ENCODE measurements around the gene TMEM212.

Gene TMEM212

GRCh38 chr3:171862392-171862791 is 19.2 kb downstream of the TMEM212 start:
- DNase-seq = no peak

GRCh38 chr3:171862993-171863521 is 19.9 kb downstream of the TMEM212 start:
- no peak for DNase-seq

- no peak for DNase-seq
Measured at GRCh38 chr3:171863920-171864319, 20.8 kb downstream of the TMEM212 start.

- DNase-seq = no peak
Measured at GRCh38 chr3:171865191-171865865, 22.2 kb downstream of the TMEM212 start.

GRCh38 chr3:171867981-171868380 is 24.8 kb downstream of the TMEM212 start:
- no peak for DNase-seq

- no peak for DNase-seq
Measured at GRCh38 chr3:171871392-171872274, 28.5 kb downstream of the TMEM212 start.

GRCh38 chr3:171873580-171873979 is 30.4 kb downstream of the TMEM212 start:
- DNase-seq = no peak

GRCh38 chr3:171874251-171874681 is 31.1 kb downstream of the TMEM212 start:
- DNase-seq = no peak

GRCh38 chr3:171874879-171875278 is 31.7 kb downstream of the TMEM212 start:
- DNase-seq = no peak

- peak in 1 of 2 experiments; percentile 20 for DNase-seq
Measured at GRCh38 chr3:171875923-171876412, 32.8 kb downstream of the TMEM212 start.

- no peak for DNase-seq
Measured at GRCh38 chr3:171876680-171877147, 33.6 kb downstream of the TMEM212 start.

GRCh38 chr3:171878461-171879225 is 35.5 kb downstream of the TMEM212 start:
- DNase-seq = no peak

- no peak for DNase-seq
Measured at GRCh38 chr3:171879472-171879871, 36.3 kb downstream of the TMEM212 start.

GRCh38 chr3:171880101-171880870 is 37.1 kb downstream of the TMEM212 start:
- no peak for DNase-seq

- no peak for DNase-seq
Measured at GRCh38 chr3:171881251-171881650, 38.1 kb downstream of the TMEM212 start.

- DNase-seq = no peak
Measured at GRCh38 chr3:171883257-171883892, 40.2 kb downstream of the TMEM212 start.

GRCh38 chr3:171883893-171884279 is 40.7 kb downstream of the TMEM212 start:
- no peak for DNase-seq

GRCh38 chr3:171888466-171888865 is 45.3 kb downstream of the TMEM212 start:
- DNase-seq = no peak

GRCh38 chr3:171890398-171890797 is 47.2 kb downstream of the TMEM212 start:
- no peak for DNase-seq

GRCh38 chr3:171892457-171892856 is 49.3 kb downstream of the TMEM212 start:
- DNase-seq = no peak

- DNase-seq = no peak
Measured at GRCh38 chr3:171895291-171895690, 52.1 kb downstream of the TMEM212 start.

Measured in activated CD4-positive, alpha-beta T cell treated with anti-CD3 and anti-CD28 coated beads, Interleukin-2, amount 50 U/mL, for 48 hours (primary cell).